HG02885 (cell line): ENCODE measurements around the gene SYNPO2.

Source experiments
- ATAC-seq: cut with Tn5 transposase; IDR thresholded peaks from one replicate; pipeline ENCODE4 v1.9.1; 2021; ENCODE audit warnings: mild to moderate bottlenecking; ENCODE audit not compliant: unreplicated experiment, poor library complexity

SYNPO2 gene

DNA sequence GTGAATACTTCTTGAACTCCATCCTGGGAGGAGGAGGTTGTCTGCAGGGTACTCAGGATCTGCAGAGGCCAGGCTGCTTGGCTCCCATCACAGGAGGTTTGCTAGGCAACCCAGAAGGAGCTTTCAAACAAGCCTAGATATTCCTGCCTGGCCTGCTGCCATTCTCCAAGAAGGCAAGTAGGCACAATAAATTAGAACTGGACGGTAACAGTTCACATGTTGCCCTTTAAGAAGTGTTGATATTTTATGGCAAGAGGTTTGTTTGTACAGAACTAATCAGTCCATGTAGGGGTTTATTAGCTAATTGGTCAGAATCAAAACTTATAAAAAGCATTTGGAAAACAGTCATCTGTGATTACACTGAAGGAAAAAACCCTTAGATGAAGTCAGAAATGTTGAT lies 39.3 kb downstream of the SYNPO2 start:
- no peak for ATAC-seq

DNA sequence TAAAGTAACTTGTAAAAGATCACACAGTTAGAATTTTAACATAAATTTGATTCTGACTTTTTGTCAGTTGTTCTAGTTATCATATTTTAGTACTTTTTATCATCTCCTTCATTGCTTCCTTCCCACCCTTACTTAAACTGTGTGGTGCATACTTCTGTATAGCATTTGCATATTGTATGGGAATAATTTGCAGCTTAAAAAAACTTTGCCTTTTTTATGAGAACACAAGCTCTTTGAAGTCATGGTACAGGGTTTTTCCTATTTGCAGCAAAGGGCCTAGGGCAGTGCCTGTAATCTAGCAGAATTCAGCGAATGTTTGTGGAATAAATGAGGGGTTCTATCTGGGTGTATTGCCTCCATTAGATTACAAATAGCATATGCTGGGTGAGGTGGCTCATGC lies 41.6 kb downstream of the SYNPO2 start:
- ATAC-seq: no peak

DNA sequence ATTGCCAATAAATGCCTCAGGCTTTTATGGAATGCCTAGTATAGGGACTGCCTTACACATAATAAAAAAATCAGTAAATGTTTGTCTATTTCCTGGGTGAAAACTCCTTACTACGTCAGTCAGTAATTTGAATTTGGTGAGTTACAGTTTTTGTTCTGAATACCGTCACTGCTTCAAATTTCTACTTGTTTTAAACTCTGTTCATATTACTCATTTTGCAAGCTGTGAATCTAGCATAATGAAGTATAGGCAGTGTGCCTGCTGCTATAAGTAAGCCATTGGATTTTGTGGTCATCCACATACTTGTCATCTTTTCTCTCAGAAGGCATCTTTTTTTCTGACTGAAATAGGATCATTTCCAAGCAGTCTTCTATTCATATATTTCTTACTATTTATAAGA lies 43.1 kb downstream of the SYNPO2 start:
- no peak for ATAC-seq

DNA sequence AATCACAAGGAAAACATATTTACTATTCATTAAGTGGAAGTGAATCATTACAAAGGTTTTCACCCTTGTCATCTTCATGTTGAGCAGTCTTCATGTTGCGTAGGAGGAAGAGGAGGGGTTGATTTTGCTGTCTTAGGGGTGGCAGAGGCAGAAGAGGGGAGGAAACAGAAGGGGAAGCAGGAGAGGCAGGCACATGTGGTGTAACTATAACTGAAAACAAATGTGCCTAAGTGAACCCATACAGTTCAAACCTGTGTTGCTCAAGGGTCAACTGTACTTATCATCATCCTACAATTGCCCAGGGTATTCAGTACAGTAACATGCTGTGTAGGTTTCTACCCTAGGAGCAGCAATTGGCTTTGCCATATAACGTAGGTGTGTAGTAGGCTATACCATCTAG lies 47.2 kb downstream of the SYNPO2 start:
- no peak for ATAC-seq

GRCh38 chr4:118936406-118936805 lies 47.8 kb downstream of the SYNPO2 start:
- no peak for ATAC-seq

DNA sequence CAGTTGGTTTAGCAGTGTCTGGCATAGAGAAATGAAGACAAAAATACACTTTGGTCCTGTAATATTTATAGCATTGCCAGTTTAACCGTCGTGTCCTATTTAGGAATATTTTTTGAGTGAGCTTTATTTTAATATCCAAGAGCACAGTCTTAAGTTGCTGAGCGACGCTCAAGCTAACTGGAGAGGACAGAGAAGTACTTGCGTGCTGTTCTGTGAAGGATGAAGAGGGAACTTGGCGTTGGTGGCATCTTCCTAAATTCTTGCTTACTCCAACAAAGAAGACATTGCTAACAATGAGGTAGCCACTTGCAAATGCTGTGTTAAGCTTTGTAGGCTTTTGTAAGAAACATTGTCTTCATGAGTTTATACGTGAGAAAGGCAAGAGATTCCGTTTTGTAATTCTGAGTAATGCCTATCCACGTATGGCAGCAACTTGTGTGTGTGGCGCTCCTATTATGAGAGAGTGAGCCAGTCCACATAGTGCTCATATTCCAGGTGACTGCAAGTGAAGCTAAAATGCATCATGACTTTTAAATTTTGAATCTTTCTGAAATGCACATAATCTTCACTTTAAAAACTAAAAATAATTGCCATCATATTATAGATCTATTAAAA lies 50.6 kb downstream of the SYNPO2 start:
- ATAC-seq: no peak

GRCh38 chr4:118941149-118941548 lies 52.5 kb downstream of the SYNPO2 start:
- ATAC-seq: no peak

- ATAC-seq: no peak
These were observed 53.1 kb downstream of the SYNPO2 start for GRCh38 chr4:118941799-118942198.

DNA sequence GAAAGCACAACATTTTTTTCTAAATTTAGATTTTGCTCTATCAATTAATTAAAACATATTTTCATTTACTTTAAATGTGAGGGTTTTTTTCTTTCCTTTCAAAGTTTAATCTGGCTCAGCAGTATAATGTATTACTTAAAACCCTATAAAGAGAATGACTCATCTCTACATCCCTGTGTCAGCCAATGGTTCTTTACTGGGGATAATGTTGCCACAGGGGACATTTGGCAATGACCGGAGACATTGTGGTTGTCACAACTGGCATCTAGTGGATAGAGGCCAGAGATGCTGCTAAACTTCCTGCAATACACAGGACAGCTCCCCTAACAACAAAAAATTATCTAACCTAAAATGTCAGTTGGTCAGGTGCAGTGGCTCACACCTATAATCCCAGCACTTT lies 53.8 kb downstream of the SYNPO2 start:
- ATAC-seq: no peak

DNA sequence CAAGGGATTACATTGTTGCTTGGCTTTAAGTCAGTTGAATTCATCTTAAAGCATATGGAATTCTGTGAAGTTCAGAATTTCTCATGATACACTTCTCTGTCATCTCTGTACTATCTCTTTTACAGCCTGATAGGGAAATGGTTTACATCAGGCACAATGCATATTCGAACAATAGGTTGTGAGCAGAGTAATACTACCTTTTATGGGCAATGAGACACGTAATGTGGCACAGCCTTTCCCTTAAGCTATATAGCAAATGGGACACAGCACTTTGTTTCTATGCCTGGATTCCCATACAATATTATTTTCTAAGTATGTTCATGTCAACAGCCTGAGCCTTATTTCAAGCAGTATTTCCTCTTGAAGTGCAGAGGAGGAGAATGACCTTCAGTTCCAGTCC lies 58.4 kb downstream of the SYNPO2 start:
- no peak for ATAC-seq

GRCh38 chr4:118948545-118949144 lies 60.0 kb downstream of the SYNPO2 start:
- ATAC-seq: no peak

- no peak for ATAC-seq
These were observed 61.6 kb downstream of the SYNPO2 start for GRCh38 chr4:118950224-118950623.

DNA sequence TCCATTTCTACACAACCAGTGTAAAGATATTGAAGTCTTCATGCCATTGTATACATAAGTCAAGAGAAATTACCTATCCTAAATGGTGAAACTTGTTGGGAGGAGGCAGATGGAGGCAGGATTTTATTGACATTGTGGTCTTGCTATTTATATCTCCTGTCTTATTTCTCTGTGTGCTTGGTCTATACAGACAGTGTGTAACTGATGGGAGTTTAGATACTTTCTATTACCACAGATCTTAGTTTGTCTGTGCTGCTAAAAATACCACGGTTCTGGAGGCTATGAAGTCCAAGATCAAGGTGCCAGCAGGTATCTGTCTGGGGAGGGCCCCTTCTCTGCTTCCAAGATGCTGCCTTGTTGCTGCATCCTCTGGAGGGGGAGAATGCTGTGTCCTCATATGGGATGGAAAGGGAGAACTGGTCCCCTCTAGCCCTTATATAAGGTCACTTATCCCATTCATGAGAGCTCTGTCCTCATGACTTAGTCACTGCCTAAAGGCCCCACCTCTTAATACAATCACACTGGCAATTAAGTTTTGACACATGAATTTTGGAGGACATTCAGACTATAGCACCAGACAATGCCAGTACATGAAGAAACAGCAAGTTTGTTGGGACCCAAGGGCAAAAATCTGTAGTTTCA lies 62.4 kb downstream of the SYNPO2 start:
- no peak for ATAC-seq

DNA sequence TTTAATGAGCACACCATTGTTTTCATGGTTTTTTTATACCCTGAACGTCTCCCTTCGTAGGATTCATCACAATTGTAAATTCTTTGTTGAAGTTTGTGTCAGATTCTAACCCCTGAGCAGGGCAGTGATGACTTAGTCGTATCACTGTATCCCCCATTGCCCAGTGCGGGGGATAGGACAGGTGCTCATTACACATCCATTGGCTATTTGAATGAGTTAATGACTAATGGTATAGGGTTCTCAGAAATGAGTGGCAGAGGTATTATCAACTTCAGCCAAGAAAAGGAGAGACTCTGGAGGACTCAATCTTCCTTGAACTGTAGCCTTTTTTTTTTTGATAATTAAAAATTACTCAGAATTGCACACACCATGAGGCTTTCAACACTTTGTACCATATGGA lies 64.6 kb downstream of the SYNPO2 start:
- ATAC-seq: no peak

- ATAC-seq: no peak
These were observed 65.6 kb downstream of the SYNPO2 start for GRCh38 chr4:118954246-118954645.

- ATAC-seq: no peak
These were observed 66.9 kb downstream of the SYNPO2 start for GRCh38 chr4:118955515-118955914.

DNA sequence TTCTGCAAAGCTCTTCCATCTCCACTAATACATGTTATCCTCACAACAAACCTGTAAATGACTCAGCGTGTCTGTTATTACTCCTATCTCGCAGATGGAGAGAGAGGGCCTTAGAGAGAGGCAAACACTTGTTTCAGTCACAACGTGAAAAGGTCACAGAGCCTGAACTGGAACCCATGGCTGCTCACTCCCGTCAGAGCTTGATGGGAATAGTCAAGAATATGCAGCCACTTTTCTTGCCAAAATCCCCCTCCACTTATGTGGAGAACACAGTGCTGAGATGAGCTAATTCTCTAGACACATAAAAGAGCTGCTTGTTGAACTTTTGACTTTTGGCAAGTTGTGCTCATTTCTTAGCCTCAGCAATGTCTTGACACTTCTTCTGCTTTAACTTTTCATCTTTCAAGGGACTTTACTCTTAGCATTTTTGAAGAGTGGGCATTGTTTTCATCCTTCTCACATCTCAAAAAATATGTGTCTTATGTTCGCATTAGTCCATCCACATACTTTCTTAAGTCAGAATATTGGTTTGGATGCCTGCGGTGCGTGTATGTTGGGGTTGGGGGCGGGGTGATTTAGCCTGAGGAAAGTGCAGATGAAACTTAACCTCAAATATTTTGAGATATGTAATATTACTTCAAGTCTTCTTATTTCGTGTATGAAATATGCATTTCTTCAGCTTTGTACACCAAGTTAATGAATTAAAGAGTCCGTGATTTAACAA lies 69.2 kb downstream of the SYNPO2 start:
- ATAC-seq: no peak

DNA sequence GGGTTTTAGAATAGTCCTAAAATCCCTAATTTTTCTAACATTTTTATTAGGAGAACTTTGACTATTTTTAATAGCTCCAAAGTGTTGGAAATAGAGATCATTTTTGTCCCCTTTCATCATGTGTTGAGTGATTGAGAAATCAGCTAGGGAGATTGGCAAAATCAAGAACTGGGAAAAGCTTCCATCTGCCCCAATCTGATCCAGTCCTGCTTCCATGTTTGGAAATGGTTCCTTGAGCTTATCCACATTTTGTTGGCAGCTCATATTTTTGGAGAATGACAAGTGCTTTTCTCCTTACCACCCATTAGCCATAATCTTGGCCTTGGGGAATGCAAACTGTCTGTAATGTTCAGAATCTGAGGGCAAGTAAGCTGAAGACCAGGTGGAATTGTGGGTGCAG lies 73.9 kb downstream of the SYNPO2 start:
- ATAC-seq: no peak

- ATAC-seq: no peak
These were observed 76.3 kb downstream of the SYNPO2 start for GRCh38 chr4:118964891-118965411.

DNA sequence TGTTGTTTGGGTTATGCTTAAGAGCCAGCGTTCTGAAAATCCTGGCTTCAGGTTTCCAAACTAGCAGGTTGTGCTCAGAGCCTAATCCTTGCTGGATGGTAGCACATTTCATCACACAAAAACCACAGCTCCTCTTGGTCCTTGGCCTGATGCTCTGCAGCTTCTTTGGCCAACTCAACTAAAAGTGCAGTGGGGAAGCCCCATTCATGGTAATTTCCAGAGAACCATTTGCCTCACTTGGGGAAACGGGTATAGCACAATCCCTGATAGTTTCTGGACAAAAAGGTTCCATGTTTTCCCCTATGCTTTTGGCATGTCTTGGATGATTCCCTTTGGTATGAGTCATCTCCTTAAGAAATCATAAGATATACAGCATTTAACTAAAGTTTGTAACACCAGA lies 78.7 kb downstream of the SYNPO2 start:
- ATAC-seq: no peak

DNA sequence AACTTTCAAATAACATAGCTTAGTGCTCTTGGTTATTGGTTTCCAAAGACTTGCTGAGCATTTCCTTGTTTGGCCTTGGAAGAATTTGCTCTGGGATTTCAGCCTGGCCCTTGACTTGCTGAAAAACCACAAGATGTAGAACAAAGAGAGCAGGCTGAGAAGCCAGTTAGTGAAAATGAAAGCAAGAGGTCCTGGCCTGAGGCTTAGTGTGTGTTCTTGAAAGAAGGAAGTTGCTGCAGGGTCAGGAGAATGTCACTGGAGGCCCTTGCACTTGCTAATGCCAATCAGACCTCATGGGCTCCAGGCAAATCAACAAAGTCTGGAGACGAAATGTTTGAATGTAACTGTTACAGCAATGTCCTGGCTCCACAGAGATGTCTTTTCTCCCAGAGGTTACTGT lies 79.4 kb downstream of the SYNPO2 start:
- peak; percentile 100 for ATAC-seq
